ENCODE measurements around the gene PDLIM5.
"Not testable (repeated sequence)": the region's sequence is repeated elsewhere in the genome, so short reads cannot be mapped to it uniquely, and the experiment has no call there.

PDLIM5 gene

GRCh38 chr4:94530073-94530472 is 78.3 kb downstream of the PDLIM5 start:
- DNase-seq (ENCODE audit: low read depth) = no peak

GRCh38 chr4:94531991-94532789 is 80.4 kb downstream of the PDLIM5 start:
- DNase-seq (ENCODE audit: low read depth) = no peak

GRCh38 chr4:94533405-94534223 is 81.9 kb downstream of the PDLIM5 start:
- no peak for DNase-seq (ENCODE audit: low read depth)

GRCh38 chr4:94534401-94535312 is 82.9 kb downstream of the PDLIM5 start:
- no peak for DNase-seq (ENCODE audit: low read depth)

- DNase-seq (ENCODE audit: low read depth) = no peak
Measured at GRCh38 chr4:94536049-94536448, 84.3 kb downstream of the PDLIM5 start.

- no peak for DNase-seq (ENCODE audit: low read depth)
Measured at GRCh38 chr4:94536649-94537469, 85.1 kb downstream of the PDLIM5 start.

- no peak for DNase-seq (ENCODE audit: low read depth)
Measured at GRCh38 chr4:94537921-94538628, 86.3 kb downstream of the PDLIM5 start.

GRCh38 chr4:94540476-94540875 is 88.7 kb downstream of the PDLIM5 start:
- DNase-seq (ENCODE audit: low read depth) = no peak

- DNase-seq (ENCODE audit: low read depth) = no peak
Measured at GRCh38 chr4:94544811-94545210, 93.1 kb downstream of the PDLIM5 start.

- no peak for DNase-seq (ENCODE audit: low read depth)
Measured at GRCh38 chr4:94545296-94545695, 93.6 kb downstream of the PDLIM5 start.

- no peak for DNase-seq (ENCODE audit: low read depth)
Measured at GRCh38 chr4:94546949-94547348, 95.2 kb downstream of the PDLIM5 start.

GRCh38 chr4:94548571-94548970 is 96.8 kb downstream of the PDLIM5 start:
- no peak for DNase-seq (ENCODE audit: low read depth)

GRCh38 chr4:94550352-94550751 is 98.6 kb downstream of the PDLIM5 start:
- no peak for DNase-seq (ENCODE audit: low read depth)

- no peak for DNase-seq (ENCODE audit: low read depth)
Measured at GRCh38 chr4:94550851-94551250, 99.1 kb downstream of the PDLIM5 start.

GRCh38 chr4:94551643-94552564 is 100.2 kb downstream of the PDLIM5 start:
- DNase-seq (ENCODE audit: low read depth) = no peak

GRCh38 chr4:94556047-94556446 is 104.3 kb downstream of the PDLIM5 start:
- DNase-seq (ENCODE audit: low read depth) = not testable (repeated sequence)

GRCh38 chr4:94557632-94558031 is 105.9 kb downstream of the PDLIM5 start:
- DNase-seq (ENCODE audit: low read depth) = not testable (repeated sequence)

GRCh38 chr4:94558392-94558904 is 106.7 kb downstream of the PDLIM5 start:
- DNase-seq (ENCODE audit: low read depth) = no peak

GRCh38 chr4:94559351-94559806 is 107.6 kb downstream of the PDLIM5 start:
- DNase-seq (ENCODE audit: low read depth) = no peak

Data from activated T-cell treated with anti-CD3 and anti-CD28 coated beads for 24 hours (primary cell).